Psoas muscle (tissue), 8 donors: ENCODE data around the gene KLF13. TPM values are rescaled to one million over a fixed set of nuclear protein-coding genes. Genes with fewer than 3 reads are reported as not detected.

ENCODE experiments used
- ATAC-seq, 4 donors: fragments of 200-7000 bp; cut with Tn5 transposase; one replicate each; pipeline ENCODE4 v1.9.1; 2020; ENCODE audit warnings: moderate library complexity in 3 of 4, mild to moderate bottlenecking in 2 of 4
- DNase-seq, 2 donors: peaks; one replicate each; pipeline ENCODE4 v3.0.0-alpha.2; 2020
- H3K27ac ChIP-seq: fragments of 200-600 bp; one replicate; pipeline ENCODE4 v1.8.0; 2022
- H3K27me3 ChIP-seq, 3 donors: fragments of 200-600 bp in 1 of 3; one replicate each; pipeline versions ENCODE4 v1.6.1 to v1.8.0; 2013 to 2022; ENCODE audit warnings: low read length in 2 of 3, mild to moderate bottlenecking in 2 of 3, moderate library complexity in 1 of 3; ENCODE audit not compliant: insufficient read depth in 3 of 3
- H3K36me3 ChIP-seq, 2 donors: fragments of 200-600 bp in 1 of 2; one replicate each; pipeline versions ENCODE4 v1.6.1 to v1.8.0; 2013 to 2022; ENCODE audit warnings: low read depth in 1 of 2, mild to moderate bottlenecking in 1 of 2, moderate library complexity in 1 of 2; ENCODE audit not compliant: insufficient read depth in 1 of 2
- H3K4me1 ChIP-seq: fragments of 200-600 bp; one replicate; pipeline ENCODE4 v1.8.0; 2022
- H3K4me3 ChIP-seq: fragments of 200-600 bp; one replicate; pipeline ENCODE4 v1.8.0; 2022; ENCODE audit warnings: mild to moderate bottlenecking
- H3K9me3 ChIP-seq: fragments of 200-600 bp; one replicate; pipeline ENCODE4 v1.8.0; 2022
- CTCF ChIP-seq: fragments of 200-600 bp; IDR thresholded peaks from one replicate; pipeline ENCODE4 v1.8.0; 2022; ENCODE audit warnings: antibody characterized with exemption
- WGBS, 3 donors: extraction: QIAGEN DNeasy Blood & Tissue Kit; methylation state at CpG; one replicate each; pipeline versions ENCODE4 v1.1.6 to v1.1.7; 2013; 5-methylcytosine and 5-hydroxymethylcytosine counted together
- intact Hi-C, 2 donors: fragments of 100-400 bp; cut with DNase I; formaldehyde crosslinking; loops; one replicate each; pipeline versions ENCODE4 v1.11.0 to v1.14.2; 2022
- polyA plus RNA-seq, 3 donors: library from polyadenylated mRNA; stranded (reverse); fragments of 200-250 nt; gene quantifications; one replicate each; pipeline ENCODE4 v1.2.3, GENCODE V29; 2013
- total RNA-seq, 4 donors: library from RNA; stranded (reverse); fragmentation: NEBNext Ultra II Directional in 2 of 4; extraction: Animal tissue kit (Norgen Biotek cat#: 25700) in 2 of 4; gene quantifications; one replicate each; pipeline versions ENCODE4 v1.2.1 to v1.2.4, GENCODE V29; 2021 to 2023
- donor health status: healthy with polysubstance abuse.
- donor health status: DM: no; HTN: no; CAD: no; lungs with moderate emphysema.
- donor health status: Bipolar disorder and iron deficiency.
- donor health status: healthy.
- donor health status: DM: yes; HTN: yes; CAD: no.
- donor health status: DM: no; HTN: no; CAD: no.
- donor health status: DM: no; HTN: no; CAD: no.
- donor health status: DM: yes; HTN: yes; CAD: no.

Gene KLF13
- total and polyA plus RNA-seq, 7 donors = 11.9 to 45.6 (median 24.5) TPM

- no peak overlapping the region for H3K27ac ChIP-seq
- no peaks in the 10 kb centered on the region for H3K9me3 ChIP-seq
- 76 to 80% (median 79%) methylated on average over 8 of the region's 8 CpGs for WGBS, 3 donors
- peak in 1 of 4 donors; percentile 21 for ATAC-seq
- no peak overlapping the region for H3K4me3 ChIP-seq
- intact Hi-C loops = no loop called here
- H3K4me1 ChIP-seq = peaks cover 94% of the 10 kb centered on the region
- H3K36me3 ChIP-seq = no peaks in the 10 kb centered on the region
- TF ChIP-seq CTCF = no peak
- H3K27me3 ChIP-seq = no peaks in the 10 kb centered on the region
- peak in 1 of 2 donors; percentile 3 for DNase-seq
These were observed 32.5 kb downstream of the KLF13 start for GRCh38 chr15:31358957-31359701.

- no peaks in the 10 kb centered on the region for H3K27me3 ChIP-seq
- intact Hi-C loops = loop anchor here in 1 of 2 donors (5.0 kb wide), 1 partner anchor 38 kb away; no protein-coding TSS in a partner anchor
- DNase-seq (no peak), ATAC-seq (peak in 1 of 4 donors; percentile 3)
- peaks cover 94% of the 10 kb centered on the region for H3K4me1 ChIP-seq
- H3K36me3 ChIP-seq = no peaks in the 10 kb centered on the region
- no peak overlapping the region for H3K4me3 ChIP-seq
- WGBS, 3 donors = 49 to 54% (median 49%) methylated on average over 7 of the region's 7 CpGs
- peak overlapping the region; percentile 89 for H3K27ac ChIP-seq
- TF ChIP-seq CTCF = no peak
- no peaks in the 10 kb centered on the region for H3K9me3 ChIP-seq
These were observed 33.1 kb downstream of the KLF13 start for GRCh38 chr15:31359702-31360111.

DNA sequence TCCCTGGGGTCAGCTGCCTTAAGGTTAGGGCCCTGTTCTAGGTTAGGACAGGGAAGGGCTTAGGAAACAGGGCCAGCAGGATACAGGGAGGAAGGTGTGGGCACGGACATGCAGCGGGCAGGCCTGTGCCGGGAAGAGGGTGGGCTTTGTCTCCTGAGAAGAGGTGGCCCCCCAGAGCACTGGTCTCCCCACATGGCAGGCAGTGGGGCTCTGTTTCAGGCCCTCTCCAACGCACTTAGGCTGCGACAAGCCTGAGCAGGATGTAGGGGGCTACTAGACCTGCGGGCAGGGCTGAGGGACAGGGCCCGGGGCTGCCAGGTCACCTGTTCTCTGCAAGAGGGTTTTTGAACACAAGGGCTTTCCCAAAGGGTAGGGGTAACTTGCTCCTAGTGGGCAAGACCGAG, 33.5 kb downstream of the KLF13 start:
- Histone ChIP-seq H3K27ac (peak overlapping the region; percentile 89), H3K36me3 (no peaks in the 10 kb centered on the region), H3K4me1 (peaks cover 94% of the 10 kb centered on the region), H3K27me3 (no peaks in the 10 kb centered on the region), H3K9me3 (no peaks in the 10 kb centered on the region), H3K4me3 (no peak overlapping the region)
- intact Hi-C loops = loop anchor here in 1 of 2 donors (5.0 kb wide), 1 partner anchor 37 kb away; no protein-coding TSS in a partner anchor
- peak in 1 of 2 donors; percentile 54 for DNase-seq
- no peak for TF ChIP-seq CTCF
- 79 to 95% (median 86%) methylated on average over 8 of the region's 8 CpGs for WGBS, 3 donors
- no peak for ATAC-seq

GRCh38 chr15:31360843-31361763, 34.5 kb downstream of the KLF13 start:
- ATAC-seq = no peak
- Histone ChIP-seq H3K27ac (peak overlapping the region; percentile 89), H3K36me3 (no peaks in the 10 kb centered on the region), H3K27me3 (no peaks in the 10 kb centered on the region), H3K4me3 (no peak overlapping the region), H3K9me3 (no peaks in the 10 kb centered on the region), H3K4me1 (peaks cover 92% of the 10 kb centered on the region)
- DNase-seq = peak in 1 of 2 donors; percentile 67
- intact Hi-C loops = loop anchor here in 1 of 2 donors (5.0 kb wide), 1 partner anchor 36 kb away; no protein-coding TSS in a partner anchor
- no peak for TF ChIP-seq CTCF
- 53 to 59% (median 58%) methylated on average over 16 to 17 of the region's 17 CpGs for WGBS, 3 donors
